Skin of body (tissue), 2 donors: ENCODE results near the gene CCDC138. TPM values are rescaled to one million over a fixed set of nuclear protein-coding genes. Genes with fewer than 3 reads are reported as not detected.
"Not testable (repeated sequence)": the region's sequence is repeated elsewhere in the genome, so short reads cannot be mapped to it uniquely, and the experiment has no call there.

ENCODE experiments used
- DNase-seq: peaks from one replicate; lab custom pipeline; 2025; lab: John Stamatoyannopoulos, UW
- total RNA-seq: library from RNA; depleted of rRNA; stranded (reverse); fragments of >200 nt; gene quantifications from one replicate; pipeline ENCODE4 v1.2.3, GENCODE V29; 2014

CCDC138 gene, protein sequence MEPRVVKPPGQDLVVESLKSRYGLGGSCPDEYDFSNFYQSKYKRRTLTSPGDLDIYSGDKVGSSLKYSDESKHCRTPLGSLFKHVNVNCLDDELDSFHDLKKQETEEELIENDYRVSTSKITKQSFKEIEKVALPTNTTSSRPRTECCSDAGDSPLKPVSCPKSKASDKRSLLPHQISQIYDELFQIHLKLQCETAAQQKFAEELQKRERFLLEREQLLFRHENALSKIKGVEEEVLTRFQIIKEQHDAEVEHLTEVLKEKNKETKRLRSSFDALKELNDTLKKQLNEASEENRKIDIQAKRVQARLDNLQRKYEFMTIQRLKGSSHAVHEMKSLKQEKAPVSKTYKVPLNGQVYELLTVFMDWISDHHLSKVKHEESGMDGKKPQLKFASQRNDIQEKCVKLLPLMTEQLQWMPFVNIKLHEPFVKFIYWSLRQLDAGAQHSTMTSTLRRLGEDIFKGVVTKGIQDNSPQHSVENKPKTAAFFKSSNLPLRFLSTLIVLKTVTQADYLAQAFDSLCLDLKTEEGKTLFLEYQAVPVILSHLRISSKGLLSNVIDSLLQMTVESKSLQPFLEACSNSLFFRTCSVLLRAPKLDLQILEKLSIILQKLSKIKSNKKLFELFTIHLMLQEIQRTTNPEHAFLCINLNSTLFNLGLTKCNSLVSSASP
- total RNA-seq: 11.3 TPM

- peak; percentile 70 for DNase-seq
Observed at GRCh38 chr2:108786354-108787215, at the start of gene CCDC138. CCDC138 (plus strand) TSS chr2:108786771; CDS start chr2:108786823, 52 bp downstream.

GRCh38 chr2:108757973-108758372, 28.6 kb upstream of the CCDC138 start:
- DNase-seq: not testable (repeated sequence)

DNA sequence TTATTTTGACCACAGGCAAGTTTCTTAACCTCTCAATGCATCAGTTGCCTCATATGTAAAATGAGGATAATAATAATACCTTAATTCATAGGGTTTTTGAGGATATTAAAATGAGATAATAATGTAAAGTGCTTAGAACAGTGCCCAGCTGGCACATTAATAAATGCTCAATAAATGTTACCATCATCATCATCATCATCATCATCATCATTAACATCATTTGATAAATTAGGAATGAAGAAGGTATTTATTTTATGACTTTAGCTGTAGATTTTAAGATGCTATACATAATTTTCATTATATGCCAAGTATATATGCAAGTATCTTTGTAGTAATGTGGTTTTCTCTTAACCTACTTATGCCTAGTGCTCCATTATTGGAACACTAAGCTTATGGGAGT, 24.0 kb upstream of the CCDC138 start:
- DNase-seq: not testable (repeated sequence)

DNA sequence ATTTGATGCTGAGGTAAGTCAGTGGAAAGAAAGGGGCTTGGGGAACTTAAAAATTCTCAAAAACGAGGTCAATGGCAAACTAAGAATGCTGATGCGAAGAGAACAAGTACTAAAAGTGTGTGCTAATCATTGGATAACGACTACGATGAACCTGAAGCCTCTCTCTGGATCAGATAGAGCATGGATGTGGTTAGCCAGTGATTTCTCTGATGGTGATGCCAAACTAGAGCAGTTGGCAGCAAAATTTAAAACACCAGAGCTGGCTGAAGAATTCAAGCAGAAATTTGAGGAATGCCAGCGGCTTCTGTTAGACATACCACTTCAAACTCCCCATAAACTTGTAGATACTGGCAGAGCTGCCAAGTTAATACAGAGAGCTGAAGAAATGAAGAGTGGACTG, 19.9 kb upstream of the CCDC138 start:
- DNase-seq: not testable (repeated sequence)

DNA sequence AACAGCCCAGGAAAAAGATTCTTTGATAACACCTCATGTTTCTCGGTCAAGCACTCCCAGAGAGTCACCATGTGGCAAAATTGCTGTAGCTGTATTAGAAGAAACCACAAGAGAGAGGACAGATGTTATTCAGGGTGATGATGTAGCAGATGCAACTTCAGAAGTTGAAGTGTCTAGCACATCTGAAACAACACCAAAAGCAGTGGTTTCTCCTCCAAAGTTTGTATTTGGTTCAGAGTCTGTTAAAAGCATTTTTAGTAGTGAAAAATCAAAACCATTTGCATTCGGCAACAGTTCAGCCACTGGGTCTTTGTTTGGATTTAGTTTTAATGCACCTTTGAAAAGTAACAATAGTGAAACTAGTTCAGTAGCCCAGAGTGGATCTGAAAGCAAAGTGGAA, 18.7 kb upstream of the CCDC138 start:
- DNase-seq: not testable (repeated sequence)

GRCh38 chr2:108776475-108776874, 10.1 kb upstream of the CCDC138 start:
- peak; percentile 13 for DNase-seq

GRCh38 chr2:108778857-108779256, 7.7 kb upstream of the CCDC138 start:
- no peak for DNase-seq

DNA sequence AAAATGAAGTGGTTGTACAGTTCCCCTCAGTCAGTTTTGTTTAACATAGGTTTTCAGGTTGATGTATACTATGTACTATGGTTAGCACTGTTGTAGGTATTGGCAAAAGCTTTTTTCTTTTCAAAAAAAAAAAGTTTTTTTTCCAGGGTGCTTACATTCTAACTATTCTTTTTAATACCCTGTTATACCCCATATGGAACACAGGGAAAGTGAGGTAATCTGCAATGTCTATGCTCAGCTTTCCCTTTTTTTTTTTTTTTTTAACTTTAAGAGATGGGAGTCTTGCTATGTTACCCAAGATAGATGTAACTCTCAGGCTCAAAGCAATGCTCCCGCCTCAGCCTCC, 590 bp upstream of the CCDC138 start:
- no peak for DNase-seq

GRCh38 chr2:108787216-108787541, 608 bp downstream of the CCDC138 start:
- DNase-seq: no peak

DNA sequence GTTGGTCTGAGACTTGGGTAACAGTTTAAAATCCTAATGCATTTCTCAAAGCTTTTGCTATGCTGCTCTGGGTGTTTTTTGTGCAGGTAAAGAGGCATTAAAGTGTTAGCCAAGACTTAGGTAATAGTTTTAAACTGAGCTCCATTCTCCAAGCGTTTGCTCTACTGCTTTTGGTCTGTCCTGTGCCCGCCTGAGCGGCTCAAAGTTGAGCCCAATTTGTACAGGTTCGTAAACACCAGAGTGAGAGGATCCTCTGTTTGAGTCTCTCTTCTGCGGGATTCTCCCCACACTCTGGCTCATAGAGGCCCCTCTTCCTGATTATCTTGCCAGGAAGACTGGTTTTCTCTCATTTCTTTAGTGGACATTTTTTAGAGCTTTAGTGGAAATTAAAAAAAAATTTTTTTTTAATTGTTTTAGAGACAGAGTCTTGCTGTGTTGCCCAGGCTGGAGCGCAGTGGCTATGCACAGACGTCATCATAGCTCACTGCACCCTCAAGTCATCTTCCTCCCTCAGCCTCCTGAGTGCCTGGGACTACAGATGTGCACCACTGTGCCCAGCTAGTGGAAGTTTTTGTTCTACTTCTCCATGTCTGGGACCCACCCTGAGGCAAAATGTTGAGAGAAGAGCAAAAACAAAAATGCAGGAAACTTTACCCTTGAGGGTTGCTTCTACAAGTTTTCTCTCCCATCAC, 16.6 kb downstream of the CCDC138 start:
- DNase-seq: no peak

DNA sequence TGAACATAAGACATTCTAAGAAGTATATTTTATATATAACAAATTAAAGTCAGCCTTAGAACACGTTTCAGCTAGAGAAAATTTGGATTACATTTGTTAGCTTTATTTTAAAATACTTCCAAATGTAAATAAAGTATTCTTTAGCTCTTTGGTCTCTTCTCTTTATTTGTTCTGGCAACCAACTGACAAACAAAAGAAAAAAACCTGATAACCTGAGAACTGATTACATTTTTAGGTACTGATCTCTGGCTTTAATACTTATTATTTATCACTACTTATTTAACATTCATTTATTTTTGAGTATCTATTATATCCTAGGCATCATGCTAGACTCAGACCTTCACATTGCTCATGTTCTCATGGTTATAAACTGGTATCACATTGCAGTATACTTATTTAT, 18.5 kb downstream of the CCDC138 start:
- DNase-seq: no peak

DNA sequence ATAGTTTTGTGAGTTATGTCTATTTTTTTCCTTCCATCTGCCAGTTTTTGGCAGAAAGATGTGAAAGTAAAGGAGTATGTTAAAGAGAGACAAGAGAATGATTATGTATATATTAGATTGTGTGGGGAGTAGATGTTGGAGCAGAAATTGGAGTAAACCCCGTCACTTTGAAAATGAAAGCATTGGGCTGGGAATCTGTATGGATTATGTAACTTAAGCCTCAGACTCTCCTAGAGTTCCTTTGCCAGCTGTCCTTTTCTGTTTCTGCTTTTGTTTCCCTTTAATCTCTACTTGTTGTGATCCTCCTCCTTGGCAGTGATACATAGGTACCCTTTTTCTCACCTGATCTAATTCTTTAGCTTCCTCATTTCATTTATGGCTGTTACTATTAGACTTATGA, 19.2 kb downstream of the CCDC138 start:
- no peak for DNase-seq

- DNase-seq: no peak
Observed at GRCh38 chr2:108806371-108807113, 20.0 kb downstream of the CCDC138 start.

DNA sequence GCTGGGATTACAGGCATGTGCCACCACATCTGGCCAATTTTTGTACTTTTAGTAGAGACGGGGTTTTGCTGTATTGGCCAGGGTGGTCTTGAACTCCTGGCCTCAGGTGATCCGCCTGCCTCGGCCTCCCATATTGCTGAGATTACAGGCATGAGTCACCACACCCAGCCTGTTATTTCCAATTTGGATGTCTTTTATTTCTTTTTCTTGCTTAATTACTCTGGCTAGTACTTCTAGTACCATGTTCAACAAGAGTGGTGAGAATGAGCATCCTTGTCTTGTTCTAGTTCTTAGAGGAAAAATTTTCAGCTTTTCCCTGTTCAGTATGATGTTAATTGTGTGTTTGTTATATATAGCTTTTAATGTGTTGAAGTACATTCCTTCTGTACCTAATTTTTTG, 23.4 kb downstream of the CCDC138 start:
- DNase-seq: no peak

DNA sequence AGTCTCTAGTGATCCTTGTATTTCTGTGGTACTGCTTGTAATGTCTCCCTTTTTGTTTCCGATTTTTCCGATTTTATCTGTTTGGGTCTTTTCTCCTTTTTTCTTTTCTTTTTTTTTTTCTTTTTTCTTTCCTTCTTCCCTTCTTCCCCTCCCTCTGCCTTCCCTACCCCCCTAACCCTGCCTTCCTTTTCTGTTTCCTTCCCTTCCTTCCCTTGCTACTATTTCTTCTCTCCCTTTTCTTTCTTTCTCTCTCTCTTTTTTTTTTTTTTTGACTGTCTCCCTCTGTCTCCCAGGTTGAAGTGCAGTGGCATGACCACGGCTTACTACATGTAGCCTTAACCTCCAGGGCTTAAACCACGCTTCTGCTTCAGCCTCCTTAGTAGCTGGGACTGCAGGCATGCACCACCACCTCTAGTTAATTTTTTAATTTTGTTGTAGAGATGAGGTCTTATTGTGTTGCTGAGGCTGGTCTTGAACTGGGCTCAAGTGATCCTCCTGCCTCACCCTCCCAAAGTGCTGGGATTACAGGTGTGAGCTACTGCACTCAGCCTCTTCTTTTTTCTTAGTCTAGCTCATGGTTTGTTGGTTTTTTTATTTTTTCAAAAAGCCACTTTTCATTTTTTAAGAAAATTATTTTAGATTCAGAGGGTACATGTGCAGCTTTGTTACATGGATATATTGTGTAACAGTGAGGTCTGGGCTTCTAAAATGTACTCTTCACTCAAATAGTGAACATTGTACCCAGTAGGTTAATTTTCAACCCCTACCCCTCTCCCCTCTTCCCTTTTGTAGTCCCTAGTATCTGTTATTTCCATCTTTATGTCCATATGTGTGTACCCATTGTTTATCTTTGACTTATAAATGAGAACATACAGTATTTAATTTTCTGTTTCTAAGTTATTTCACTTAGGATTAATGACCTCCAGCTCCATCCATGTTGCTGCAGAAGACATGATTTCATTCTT, 24.7 kb downstream of the CCDC138 start:
- no peak for DNase-seq

GRCh38 chr2:108813732-108814131, 27.2 kb downstream of the CCDC138 start:
- no peak for DNase-seq

GRCh38 chr2:108820482-108820881, 33.9 kb downstream of the CCDC138 start:
- DNase-seq: no peak

DNA sequence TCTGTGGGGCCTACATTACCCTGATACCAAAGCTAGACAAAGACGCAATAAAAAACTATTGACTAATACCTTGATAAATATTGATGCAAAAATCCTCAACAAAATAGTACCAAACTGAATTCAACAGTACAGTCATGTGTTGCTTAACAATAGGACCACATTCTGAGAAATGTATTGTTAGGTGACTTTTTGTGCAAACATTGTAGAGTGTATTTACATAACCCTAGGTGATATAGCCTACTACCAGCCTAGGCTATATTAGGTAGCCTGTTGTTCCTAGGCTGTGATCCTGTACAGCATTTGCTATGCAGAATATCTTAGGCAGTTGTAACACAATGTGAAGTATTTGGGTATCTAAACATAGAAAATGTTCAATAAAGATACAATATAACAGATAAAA, 36.7 kb downstream of the CCDC138 start:
- no peak for DNase-seq

DNA sequence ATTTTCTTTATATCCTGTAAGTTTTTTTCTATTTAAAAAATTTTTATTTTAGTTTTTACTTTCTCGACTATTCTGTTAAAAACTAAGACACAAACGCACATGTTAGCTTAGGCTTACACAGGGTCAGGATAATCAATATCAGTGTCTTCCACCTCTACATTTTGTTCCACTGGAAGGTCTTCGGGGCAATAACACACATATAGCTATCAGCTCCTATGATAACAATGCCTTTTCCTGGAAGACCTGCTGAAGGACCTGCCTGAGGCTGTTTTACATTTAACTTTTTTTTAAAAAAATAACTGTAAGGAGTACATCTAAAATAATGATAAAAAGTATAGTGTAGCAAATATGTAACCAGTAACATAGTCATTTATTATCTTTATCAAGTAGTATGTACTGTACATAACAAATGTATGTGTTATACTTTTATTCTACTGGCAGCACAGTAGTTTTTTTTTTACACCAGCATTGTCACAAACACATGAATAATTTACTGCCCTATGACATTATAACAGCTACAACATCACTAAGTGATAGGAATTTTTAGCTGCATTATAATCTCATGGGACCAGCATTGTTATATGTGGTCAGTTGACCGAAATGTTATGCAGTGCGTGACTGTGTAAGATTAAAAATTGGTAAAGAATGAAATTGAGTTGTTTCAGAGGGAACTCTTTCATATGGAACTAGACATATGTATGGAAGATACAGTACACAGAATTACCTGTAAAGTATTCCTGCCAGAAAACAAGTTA, 37.9 kb downstream of the CCDC138 start:
- no peak for DNase-seq
